ENCODE results near the gene VWC2.
"Not testable (repeated sequence)": the region's sequence is repeated elsewhere in the genome, so short reads cannot be mapped to it uniquely, and the experiment has no call there.

VWC2 gene

GRCh38 chr7:49787980-49788379, 14.5 kb downstream of the VWC2 start:
- no peak for DNase-seq

- no peak for DNase-seq
These were observed 15.1 kb downstream of the VWC2 start for GRCh38 chr7:49788455-49789059.

GRCh38 chr7:49789736-49790135, 16.3 kb downstream of the VWC2 start:
- no peak for DNase-seq

GRCh38 chr7:49790209-49790608, 16.8 kb downstream of the VWC2 start:
- DNase-seq = no peak

GRCh38 chr7:49791088-49791741, 17.8 kb downstream of the VWC2 start:
- DNase-seq = no peak

GRCh38 chr7:49797987-49798660, 24.7 kb downstream of the VWC2 start:
- DNase-seq = no peak

- DNase-seq = no peak
These were observed 26.6 kb downstream of the VWC2 start for GRCh38 chr7:49800031-49800430.

- no peak for DNase-seq
These were observed 29.2 kb downstream of the VWC2 start for GRCh38 chr7:49802600-49802999.

- no peak for DNase-seq
These were observed 30.4 kb downstream of the VWC2 start for GRCh38 chr7:49803812-49804211.

- DNase-seq = no peak
These were observed 32.1 kb downstream of the VWC2 start for GRCh38 chr7:49805371-49806007.

- DNase-seq = no peak
These were observed 39.1 kb downstream of the VWC2 start for GRCh38 chr7:49812534-49812933.

GRCh38 chr7:49817279-49817678, 43.8 kb downstream of the VWC2 start:
- DNase-seq = no peak

- no peak for DNase-seq
These were observed 47.7 kb downstream of the VWC2 start for GRCh38 chr7:49821181-49821580.

- no peak for DNase-seq
These were observed 49.4 kb downstream of the VWC2 start for GRCh38 chr7:49822856-49823255.

GRCh38 chr7:49823566-49823965, 50.1 kb downstream of the VWC2 start:
- no peak for DNase-seq

- no peak for DNase-seq
These were observed 66.6 kb downstream of the VWC2 start for GRCh38 chr7:49839863-49840645.

GRCh38 chr7:49840751-49841405, 67.4 kb downstream of the VWC2 start:
- DNase-seq = no peak

GRCh38 chr7:49845626-49846025, 72.2 kb downstream of the VWC2 start:
- no peak for DNase-seq

- DNase-seq = no peak
These were observed 74.9 kb downstream of the VWC2 start for GRCh38 chr7:49848211-49848841.

GRCh38 chr7:49850921-49851613, 77.6 kb downstream of the VWC2 start:
- no peak for DNase-seq

- not testable (repeated sequence) for DNase-seq
These were observed 78.1 kb downstream of the VWC2 start for GRCh38 chr7:49851614-49851934.
